Fibroblast of villous mesenchyme (primary cell): ENCODE results near the gene FCHSD2. TPM values are rescaled to one million over a fixed set of nuclear protein-coding genes. Genes with fewer than 3 reads are reported as not detected.

Experiments
- DNase-seq: peaks from one replicate; pipeline ENCODE4 v3.0.0-alpha.2; 2010; ENCODE audit warnings: low read depth
- H3K4me3 ChIP-seq: 2 replicates; pipeline ENCODE4 v1.5.1; 2011; ENCODE audit warnings: low read depth, mild to moderate bottlenecking, low read length
- CTCF ChIP-seq: IDR thresholded peaks from 2 replicates; pipeline ENCODE4 v1.5.1; 2012; ENCODE audit warnings: low read depth, mild to moderate bottlenecking, low read length; ENCODE audit not compliant: insufficient read depth
- total RNA-seq: library from RNA; depleted of rRNA; stranded (reverse); fragments of >200 nt; gene quantifications from 2 replicates; pipeline ENCODE4 v1.2.3, GENCODE V29; 2012

Gene FCHSD2
- total RNA-seq, 1 donor = 11.2 TPM

DNA sequence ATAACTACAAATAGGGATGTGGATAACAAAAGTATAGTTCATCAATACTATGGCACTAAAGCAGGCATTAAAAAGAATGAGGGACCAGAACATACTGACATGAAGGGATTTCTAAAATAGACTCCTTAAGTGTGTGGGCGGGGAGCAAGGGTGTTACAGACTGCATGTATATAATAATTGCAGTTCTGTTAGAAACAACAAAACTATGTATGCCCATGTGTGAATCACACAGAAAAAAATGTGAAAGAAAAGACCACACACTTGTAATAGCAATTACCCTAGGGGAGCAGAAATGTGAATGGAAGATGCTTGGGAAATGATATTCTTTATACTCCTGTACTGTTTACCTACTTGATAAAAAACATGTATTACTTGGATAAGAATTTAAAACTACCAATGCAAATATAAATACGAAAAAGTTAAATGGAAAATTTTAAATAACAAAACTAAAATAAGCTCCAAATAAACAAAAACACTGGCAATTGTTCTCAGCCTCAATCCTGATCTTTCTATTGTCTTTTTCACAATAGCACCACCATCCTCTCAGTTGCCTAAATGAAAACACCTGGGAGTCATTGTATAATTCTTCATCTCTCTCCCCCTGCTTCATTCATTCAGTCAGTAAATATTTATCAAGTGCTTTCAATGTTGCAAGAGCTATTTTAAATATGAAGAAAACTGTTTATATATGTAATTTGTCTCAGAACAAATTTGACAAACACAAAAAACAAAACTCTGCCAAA is 129.8 kb downstream of the FCHSD2 start:
- TF ChIP-seq CTCF = no peak
- H3K4me3 ChIP-seq = no peak overlapping the region
- DNase-seq = no peak

- no peak overlapping the region for H3K4me3 ChIP-seq
- no peak for DNase-seq
- TF ChIP-seq CTCF = no peak
Observed at GRCh38 chr11:73011126-73011817, 130.8 kb downstream of the FCHSD2 start.

GRCh38 chr11:73009972-73010371 is 132.1 kb downstream of the FCHSD2 start:
- TF ChIP-seq CTCF = no peak
- H3K4me3 ChIP-seq = no peak overlapping the region
- DNase-seq = no peak

- DNase-seq = no peak
- TF ChIP-seq CTCF = no peak
- no peak overlapping the region for H3K4me3 ChIP-seq
Observed at GRCh38 chr11:73004088-73004487, 138.0 kb downstream of the FCHSD2 start.

- no peak for DNase-seq
- H3K4me3 ChIP-seq = no peak overlapping the region
- TF ChIP-seq CTCF = no peak
Observed at GRCh38 chr11:73003088-73003487, 139.0 kb downstream of the FCHSD2 start.

GRCh38 chr11:73002214-73002613 is 139.9 kb downstream of the FCHSD2 start:
- no peak for TF ChIP-seq CTCF
- no peak for DNase-seq
- no peak overlapping the region for H3K4me3 ChIP-seq

DNA sequence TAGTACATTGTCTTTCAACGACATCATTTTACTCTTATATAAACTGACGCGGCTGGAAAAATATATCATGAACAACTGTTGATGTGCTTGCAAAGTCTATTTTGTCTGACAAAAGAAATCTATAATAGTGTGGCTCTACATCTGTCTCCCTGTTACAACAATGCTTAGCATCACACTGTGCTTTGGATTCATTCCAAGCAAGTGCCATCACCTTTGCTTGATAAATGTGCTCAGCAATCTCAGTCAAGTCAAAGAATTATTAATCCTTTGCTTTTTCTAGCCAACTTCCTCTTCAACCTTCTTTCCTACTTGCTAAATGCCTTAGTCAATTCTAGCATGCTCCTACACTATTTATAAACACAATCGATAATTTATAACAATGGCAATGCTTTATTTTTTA is 140.5 kb downstream of the FCHSD2 start:
- no peak for DNase-seq
- H3K4me3 ChIP-seq = no peak overlapping the region
- no peak for TF ChIP-seq CTCF
